CD4-positive, alpha-beta T cell treated with Interleukin-21 for 1 hour (primary cell): ENCODE data around the gene COPS6.

Experiments
- DNase-seq: peaks from one replicate; pipeline ENCODE4 v3.0.0-alpha.2; 2020

Gene COPS6

GRCh38 chr7:100088621-100089457 lies at the start of gene COPS6:
COPS6 (plus strand) TSS chr7:100088969; CDS start chr7:100088991, 22 bp downstream.
- DNase-seq, result peak; percentile 88

- no peak for DNase-seq
Measured at GRCh38 chr7:100040575-100040974, 48.2 kb upstream of the COPS6 start.

- DNase-seq, result no peak
Measured at GRCh38 chr7:100044718-100045117, 44.1 kb upstream of the COPS6 start.

GRCh38 chr7:100048680-100049079 lies 40.1 kb upstream of the COPS6 start:
- no peak for DNase-seq

GRCh38 chr7:100049441-100050291 lies 39.1 kb upstream of the COPS6 start, which contains the start of gene ZSCAN21:
ZSCAN21 (plus strand) TSS chr7:100049774; CDS start chr7:100057007, 7,233 bp downstream.
- DNase-seq, result peak; percentile 84

- no peak for DNase-seq
Measured at GRCh38 chr7:100051611-100052010, 37.2 kb upstream of the COPS6 start.

- peak; percentile 53 for DNase-seq
Measured at GRCh38 chr7:100053215-100053614, 35.6 kb upstream of the COPS6 start.

GRCh38 chr7:100057006-100057405 lies 31.8 kb upstream of the COPS6 start:
- DNase-seq, result no peak

GRCh38 chr7:100059251-100059739 lies 29.5 kb upstream of the COPS6 start:
- DNase-seq, result no peak

GRCh38 chr7:100061518-100062193 lies 27.1 kb upstream of the COPS6 start:
- no peak for DNase-seq

GRCh38 chr7:100063376-100063775 lies 25.4 kb upstream of the COPS6 start:
- DNase-seq, result no peak

- no peak for DNase-seq
Measured at GRCh38 chr7:100064162-100064561, 24.6 kb upstream of the COPS6 start.

GRCh38 chr7:100065452-100066186 lies 23.1 kb upstream of the COPS6 start:
- no peak for DNase-seq

GRCh38 chr7:100066953-100067352 lies 21.8 kb upstream of the COPS6 start:
- DNase-seq, result no peak

GRCh38 chr7:100069991-100070390 lies 18.8 kb upstream of the COPS6 start:
- DNase-seq, result no peak

GRCh38 chr7:100071018-100071723 lies 17.6 kb upstream of the COPS6 start:
- no peak for DNase-seq

GRCh38 chr7:100072462-100072861 lies 16.3 kb upstream of the COPS6 start:
- no peak for DNase-seq

- no peak for DNase-seq
Measured at GRCh38 chr7:100074841-100075240, 13.9 kb upstream of the COPS6 start.

GRCh38 chr7:100075418-100075817 lies 13.4 kb upstream of the COPS6 start:
- no peak for DNase-seq

- no peak for DNase-seq
Measured at GRCh38 chr7:100077205-100077604, 11.6 kb upstream of the COPS6 start.

- DNase-seq, result no peak
Measured at GRCh38 chr7:100079024-100079560, 9.7 kb upstream of the COPS6 start.
